Hindlimb muscle (tissue), 1 donor: ENCODE data around the gene TNFRSF14. TPM values are rescaled to one million over a fixed set of nuclear protein-coding genes. Genes with fewer than 3 reads are reported as not detected.
"Not testable (repeated sequence)": the region's sequence is repeated elsewhere in the genome, so short reads cannot be mapped to it uniquely, and the experiment has no call there.

Experiments used
- DNase-seq: peaks from one replicate; pipeline ENCODE4 v3.0.0-alpha.2; 2013
- polyA plus RNA-seq: library from polyadenylated mRNA; unstranded; fragments of 120-200 nt; gene quantifications from one replicate; pipeline ENCODE4 v1.2.1, GENCODE V29; 2013; ENCODE audit not compliant: insufficient read length

TNFRSF14 gene
- polyA plus RNA-seq, 1 donor = 15.8 TPM

DNA sequence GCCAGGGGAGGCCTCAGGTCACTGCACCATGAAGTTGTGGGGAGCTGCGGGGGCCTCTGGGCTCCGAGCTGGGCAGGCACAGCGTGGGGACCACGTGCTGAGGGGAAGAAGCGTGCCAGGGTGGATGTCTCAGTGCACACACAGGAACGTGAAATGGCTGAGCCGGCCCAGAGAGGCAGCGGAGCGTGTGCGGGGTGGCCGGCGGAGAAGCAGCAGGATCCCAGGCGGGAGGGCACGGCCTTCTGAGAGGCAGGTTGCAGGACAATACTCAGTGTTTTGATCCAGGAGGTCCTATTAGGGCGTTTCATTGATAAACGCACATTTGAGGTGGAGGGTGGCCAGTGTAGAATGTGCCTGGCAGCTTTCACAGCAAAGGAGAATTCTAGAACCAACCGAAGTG, 12.9 kb downstream of the TNFRSF14 start:
- DNase-seq = no peak

DNA sequence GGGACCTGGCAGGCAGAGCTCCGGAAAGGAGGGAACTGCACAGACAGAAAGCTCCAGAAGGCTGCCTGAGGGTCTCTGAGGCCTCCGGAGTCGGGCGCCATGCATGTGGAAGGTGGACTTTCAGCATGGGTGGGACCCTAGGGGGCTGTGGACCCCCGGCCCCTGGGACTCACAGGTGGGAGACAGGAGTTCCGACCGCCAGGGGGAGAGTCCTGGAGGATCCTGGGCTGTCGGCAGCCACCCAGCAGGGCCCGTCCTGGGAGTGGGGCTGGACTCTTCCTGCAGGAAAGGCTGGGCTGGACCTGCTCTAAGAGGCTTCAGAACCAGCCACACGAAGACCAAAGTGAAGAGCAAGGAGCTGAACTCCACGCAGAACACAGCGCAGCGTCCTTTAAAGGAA, 13.5 kb downstream of the TNFRSF14 start:
- DNase-seq = not testable (repeated sequence)

DNA sequence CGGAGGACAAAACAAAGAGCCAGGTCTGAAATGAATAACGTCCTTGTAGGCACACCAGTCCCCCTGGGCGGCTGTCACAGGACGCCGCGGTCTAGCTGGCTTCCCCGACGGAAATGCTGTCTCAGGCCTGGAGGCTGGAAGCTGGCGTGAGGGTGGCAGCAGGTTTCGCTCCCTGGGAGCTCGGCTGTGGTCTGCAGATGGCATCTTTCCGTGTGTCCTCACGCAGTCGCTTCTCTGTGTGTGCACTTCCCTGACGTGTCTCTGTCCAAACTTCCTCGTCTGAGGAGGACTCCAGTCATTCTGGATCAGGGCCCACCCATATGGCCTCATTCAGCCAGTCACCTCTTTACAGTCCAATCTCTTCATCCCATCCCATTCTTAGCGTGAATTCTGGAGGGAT, 14.2 kb downstream of the TNFRSF14 start:
- no peak for DNase-seq

- DNase-seq = no peak
Measured at GRCh38 chr1:2571348-2571747, 15.2 kb downstream of the TNFRSF14 start.

DNA sequence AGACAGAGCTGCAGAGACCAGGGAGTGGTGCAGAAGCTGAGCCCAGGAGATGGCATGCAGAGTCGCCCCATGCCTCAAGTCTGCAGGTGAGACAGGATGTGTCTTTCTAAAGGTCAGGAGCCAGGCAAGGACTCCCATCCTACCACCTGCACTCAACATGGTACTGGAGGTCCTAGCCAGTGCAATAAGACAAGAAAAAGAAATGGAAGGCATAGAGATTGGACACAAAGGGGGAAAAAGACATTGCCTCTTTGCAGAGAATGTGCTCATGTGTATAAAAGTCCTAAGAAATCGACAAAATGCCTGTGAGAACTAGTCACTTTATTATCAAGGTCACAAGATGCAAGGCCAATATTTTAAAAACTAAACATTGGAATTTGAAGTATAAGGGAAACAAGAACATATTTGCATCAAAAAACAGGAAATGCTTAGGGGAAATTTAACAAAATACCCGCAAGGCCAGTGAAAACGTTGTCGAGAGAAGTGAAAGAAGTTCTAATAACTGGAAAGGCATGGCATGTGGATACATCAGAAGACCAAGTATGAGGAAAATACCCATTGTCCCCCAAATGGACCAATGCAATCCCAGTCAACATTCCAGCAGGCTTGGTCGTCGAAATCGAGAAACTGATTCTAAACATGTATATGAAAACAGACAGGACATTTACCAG, 17.2 kb downstream of the TNFRSF14 start:
- no peak for DNase-seq

DNA sequence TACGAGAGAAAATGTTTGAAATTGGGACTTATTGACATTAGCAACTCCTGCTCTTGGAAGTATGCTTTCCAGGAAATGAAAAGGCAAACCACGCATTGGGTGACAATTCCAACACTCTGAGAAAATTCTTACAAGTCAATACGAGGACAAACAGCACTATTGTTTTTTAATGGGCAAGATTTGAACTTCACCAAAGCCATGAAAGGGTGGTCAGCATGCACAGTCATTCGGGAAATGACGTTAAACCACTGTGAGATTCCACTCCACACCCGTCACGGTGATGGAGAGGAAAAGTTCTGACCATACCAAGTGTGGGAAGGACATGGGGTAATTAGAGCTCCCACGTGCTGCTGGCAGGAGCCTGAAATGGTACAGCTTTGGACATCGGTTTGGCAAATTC, 18.2 kb downstream of the TNFRSF14 start:
- no peak for DNase-seq

DNA sequence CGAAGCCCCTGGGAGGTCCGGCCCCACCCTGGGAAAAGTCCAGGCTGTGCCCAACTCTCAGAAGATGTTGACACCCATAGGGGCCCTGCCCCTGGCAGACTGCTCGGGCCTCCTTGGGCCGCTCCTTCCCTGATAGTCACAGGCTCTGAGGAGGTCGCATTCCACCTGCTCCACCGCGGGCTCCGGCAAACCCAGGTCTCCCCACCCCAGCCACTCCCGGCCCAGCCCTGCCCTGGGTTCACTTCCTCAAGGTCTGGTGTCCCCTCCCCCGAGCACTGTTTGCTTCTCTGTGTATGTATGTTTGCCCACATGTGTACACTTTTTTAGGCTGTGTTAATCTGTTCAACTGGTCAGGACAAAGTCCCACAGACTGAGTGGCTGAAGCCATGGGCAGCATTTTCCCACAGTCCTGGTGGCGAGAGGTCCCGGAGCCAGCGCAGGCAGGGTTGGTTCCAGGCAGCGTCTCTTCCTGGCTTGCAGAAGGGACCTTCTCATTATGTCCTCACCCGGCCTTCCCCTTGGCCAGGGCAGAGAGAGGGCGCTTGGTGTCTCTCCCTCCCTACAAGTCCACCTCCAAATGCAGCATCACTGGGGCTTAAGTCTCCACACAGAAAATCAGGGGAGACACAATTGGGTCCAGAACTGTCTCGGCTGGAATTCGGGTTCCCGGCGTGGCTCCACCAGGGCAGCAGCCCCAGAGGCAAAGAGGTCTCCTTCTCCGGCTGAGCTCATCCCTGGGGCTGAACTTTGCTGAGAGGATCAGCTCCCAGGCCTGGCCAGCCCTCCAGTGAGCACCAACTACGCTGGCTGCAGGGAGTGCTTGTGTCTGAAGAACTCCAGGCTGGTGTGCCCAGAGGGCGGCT, 19.9 kb downstream of the TNFRSF14 start:
- DNase-seq = no peak

GRCh38 chr1:2577565-2578075, 21.4 kb downstream of the TNFRSF14 start:
- not testable (repeated sequence) for DNase-seq

- DNase-seq = no peak
Measured at GRCh38 chr1:2578758-2579118, 22.6 kb downstream of the TNFRSF14 start.

- no peak for DNase-seq
Measured at GRCh38 chr1:2580691-2581090, 24.5 kb downstream of the TNFRSF14 start.

GRCh38 chr1:2582391-2582790, 26.2 kb downstream of the TNFRSF14 start:
- DNase-seq = no peak

- no peak for DNase-seq
Measured at GRCh38 chr1:2583331-2583791, 27.2 kb downstream of the TNFRSF14 start.

- no peak for DNase-seq
Measured at GRCh38 chr1:2583871-2584351, 27.7 kb downstream of the TNFRSF14 start.

GRCh38 chr1:2584686-2585317, 28.6 kb downstream of the TNFRSF14 start:
- DNase-seq = no peak

DNA sequence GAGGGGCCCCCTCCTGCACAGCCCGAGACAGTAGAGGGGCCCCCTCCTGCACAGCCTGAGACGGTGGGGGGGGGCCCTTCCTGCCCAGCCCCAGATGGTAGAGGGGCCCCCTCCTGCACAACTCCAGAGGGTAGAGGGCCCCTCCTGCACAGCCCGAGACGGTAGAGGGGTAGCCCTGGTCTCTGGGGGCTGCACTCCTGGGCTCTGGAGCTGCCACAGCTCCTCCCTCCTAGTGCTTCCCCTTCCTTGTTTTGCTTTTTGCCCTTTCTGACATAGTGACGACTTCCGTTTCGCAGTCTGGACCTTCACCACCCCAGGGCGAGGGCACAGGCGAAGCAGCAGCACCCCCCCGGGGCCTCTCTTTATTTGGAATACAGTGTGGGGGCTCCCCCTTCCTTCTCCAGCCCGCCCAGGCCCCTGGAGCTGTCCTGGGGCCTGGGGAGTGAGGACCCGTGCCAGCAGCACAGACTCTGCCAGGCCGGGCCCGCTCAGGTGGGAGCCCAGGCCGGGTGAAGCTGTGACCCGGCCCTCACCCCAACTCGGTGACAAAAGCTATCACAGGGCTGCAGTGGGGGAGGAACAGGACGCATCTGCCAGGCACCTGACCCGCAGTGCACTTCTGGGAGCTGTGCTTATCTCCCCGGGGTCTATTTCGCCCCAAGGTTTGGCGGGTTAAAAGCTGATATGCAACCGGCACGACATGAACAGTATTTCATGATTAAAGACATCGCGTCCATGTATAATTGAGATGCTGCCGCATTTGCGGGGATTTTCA, 29.3 kb downstream of the TNFRSF14 start:
- peak; percentile 53 for DNase-seq

- peak; percentile 99 for DNase-seq
Measured at GRCh38 chr1:2586154-2587070, 30.2 kb downstream of the TNFRSF14 start, which contains the start of gene PRXL2B. PRXL2B (plus strand) TSS chr1:2586777; CDS start chr1:2586886, 109 bp downstream.

GRCh38 chr1:2587071-2587859, 31.1 kb downstream of the TNFRSF14 start:
- DNase-seq = peak; percentile 43

DNA sequence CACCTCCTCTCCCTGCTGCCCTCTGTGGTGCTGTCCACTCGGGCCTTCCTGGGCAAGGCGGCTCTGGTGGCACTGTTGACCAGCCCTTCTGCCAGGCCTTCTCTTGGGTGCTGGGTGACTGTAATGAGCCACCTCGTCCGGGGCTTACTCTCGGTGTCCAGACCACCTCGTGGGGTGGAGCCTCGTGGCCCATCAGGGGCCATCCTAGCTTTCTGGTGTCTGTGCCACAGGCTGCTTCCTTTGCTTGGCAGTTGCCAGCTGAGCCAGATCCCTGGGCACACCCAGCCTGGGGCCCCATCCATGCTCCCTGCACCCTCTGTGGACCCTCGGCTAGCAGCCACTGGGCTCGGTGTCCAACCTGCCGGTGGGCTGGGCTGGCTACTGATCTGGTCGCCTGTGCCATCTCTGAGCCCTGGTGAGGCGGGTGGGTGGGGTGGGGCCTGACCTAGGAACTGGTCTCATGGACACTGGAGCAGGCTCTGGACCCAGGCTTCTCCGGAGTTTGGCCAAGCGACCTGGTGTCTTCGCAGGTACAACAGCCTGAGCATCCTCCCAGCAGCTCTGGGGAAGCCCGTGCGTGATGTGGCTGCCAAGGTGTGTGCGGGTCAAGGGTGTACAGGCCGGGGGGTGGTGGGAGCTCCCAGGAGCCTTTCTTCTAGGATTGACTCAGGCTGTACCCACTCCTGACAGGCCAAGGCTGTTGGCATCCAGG, 31.8 kb downstream of the TNFRSF14 start:
- no peak for DNase-seq

GRCh38 chr1:2588661-2589430, 32.7 kb downstream of the TNFRSF14 start:
- no peak for DNase-seq
